Measurements from ENCODE around the gene CECR2. TPM values are rescaled to one million over a fixed set of nuclear protein-coding genes. Genes with fewer than 3 reads are reported as not detected.

CECR2 gene
- total RNA-seq, 3 donors from 2014 or later = 0.32 to 0.66 (median 0.44) TPM

DNA sequence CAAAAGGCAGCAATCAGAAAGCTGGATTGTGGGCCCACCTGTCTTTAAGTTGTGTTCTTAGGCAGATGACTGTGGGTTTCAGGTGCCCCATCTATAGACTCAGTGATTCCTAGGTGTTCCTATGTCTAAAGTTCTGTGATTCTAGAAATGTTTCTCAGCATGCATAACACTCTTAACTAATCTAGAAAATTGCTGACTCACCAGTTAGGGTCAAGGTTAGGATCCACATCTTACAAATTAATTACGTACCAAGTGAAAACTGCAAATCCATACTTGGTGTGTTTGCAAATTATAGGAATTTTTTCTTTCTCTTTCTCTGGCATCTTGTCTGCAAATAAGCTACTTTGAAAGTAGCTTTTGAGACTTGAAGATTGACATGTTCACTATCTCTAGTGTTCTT is 7.7 kb downstream of the CECR2 start:
- H3K27ac ChIP-seq = no peak overlapping the region
- H3K27me3 ChIP-seq = peaks cover 0 to 17% of the 10 kb centered on the region in 2 donors
- no peak overlapping the region for H3K4me3 ChIP-seq
- no peaks in the 10 kb centered on the region for H3K4me1 ChIP-seq
- TF ChIP-seq, protein P1, sequence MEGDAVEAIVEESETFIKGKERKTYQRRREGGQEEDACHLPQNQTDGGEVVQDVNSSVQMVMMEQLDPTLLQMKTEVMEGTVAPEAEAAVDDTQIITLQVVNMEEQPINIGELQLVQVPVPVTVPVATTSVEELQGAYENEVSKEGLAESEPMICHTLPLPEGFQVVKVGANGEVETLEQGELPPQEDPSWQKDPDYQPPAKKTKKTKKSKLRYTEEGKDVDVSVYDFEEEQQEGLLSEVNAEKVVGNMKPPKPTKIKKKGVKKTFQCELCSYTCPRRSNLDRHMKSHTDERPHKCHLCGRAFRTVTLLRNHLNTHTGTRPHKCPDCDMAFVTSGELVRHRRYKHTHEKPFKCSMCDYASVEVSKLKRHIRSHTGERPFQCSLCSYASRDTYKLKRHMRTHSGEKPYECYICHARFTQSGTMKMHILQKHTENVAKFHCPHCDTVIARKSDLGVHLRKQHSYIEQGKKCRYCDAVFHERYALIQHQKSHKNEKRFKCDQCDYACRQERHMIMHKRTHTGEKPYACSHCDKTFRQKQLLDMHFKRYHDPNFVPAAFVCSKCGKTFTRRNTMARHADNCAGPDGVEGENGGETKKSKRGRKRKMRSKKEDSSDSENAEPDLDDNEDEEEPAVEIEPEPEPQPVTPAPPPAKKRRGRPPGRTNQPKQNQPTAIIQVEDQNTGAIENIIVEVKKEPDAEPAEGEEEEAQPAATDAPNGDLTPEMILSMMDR (IDR thresholded peaks at IDR 0.05) = no peak
- TF ChIP-seq POLR2AphosphoS5 (IDR thresholded peaks at IDR 0.05) (no peak), POLR2A (IDR thresholded peaks at IDR 0.05) (no peak)
- no peak for DNase-seq (ENCODE audit: low spot score in 2 of 2)
- H3K36me3 ChIP-seq = no peaks in the 10 kb centered on the region
- intact Hi-C loops (cut with DNase I; ENCODE audit: low total_unique reads) = loop anchor here (1.0 kb wide), 1 partner anchor 13 kb away; no protein-coding TSS in a partner anchor
- no peaks in the 10 kb centered on the region for H3K9me3 ChIP-seq

DNA sequence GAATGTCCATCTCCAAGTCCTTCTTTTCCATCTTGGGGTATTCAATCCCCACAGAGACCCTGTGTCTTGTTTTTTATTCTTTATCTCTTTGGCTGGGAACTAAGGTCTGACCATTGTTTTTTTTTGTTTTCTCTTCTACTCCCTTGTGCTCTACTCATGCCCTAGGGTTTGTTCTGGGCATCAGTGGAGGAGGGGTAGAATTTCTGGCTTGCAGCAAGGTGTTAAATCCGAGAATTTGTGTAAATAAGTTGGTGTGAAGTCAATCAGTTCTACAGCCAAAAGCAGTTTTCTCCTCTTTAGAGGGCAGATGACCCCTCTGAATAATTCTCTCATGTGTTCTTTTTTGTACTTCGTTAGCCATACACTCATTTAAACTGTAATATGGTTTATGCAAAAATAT is 10.7 kb downstream of the CECR2 start:
- H3K27ac ChIP-seq = no peak overlapping the region
- DNase-seq (ENCODE audit: low spot score in 2 of 2) = no peak
- H3K9me3 ChIP-seq = peaks cover 0 to 9% of the 10 kb centered on the region in 2 donors
- H3K27me3 ChIP-seq = peaks cover 0 to 6% of the 10 kb centered on the region in 2 donors
- TF ChIP-seq, protein P1 (IDR thresholded peaks at IDR 0.05) = no peak
- no peak for TF ChIP-seq POLR2AphosphoS5 (IDR thresholded peaks at IDR 0.05)
- no peak for TF ChIP-seq POLR2A (IDR thresholded peaks at IDR 0.05)
- H3K36me3 ChIP-seq = no peaks in the 10 kb centered on the region
- intact Hi-C loops (cut with DNase I; ENCODE audit: low total_unique reads) = no loop called here
- H3K4me3 ChIP-seq = no peak overlapping the region
- no peaks in the 10 kb centered on the region for H3K4me1 ChIP-seq

DNA sequence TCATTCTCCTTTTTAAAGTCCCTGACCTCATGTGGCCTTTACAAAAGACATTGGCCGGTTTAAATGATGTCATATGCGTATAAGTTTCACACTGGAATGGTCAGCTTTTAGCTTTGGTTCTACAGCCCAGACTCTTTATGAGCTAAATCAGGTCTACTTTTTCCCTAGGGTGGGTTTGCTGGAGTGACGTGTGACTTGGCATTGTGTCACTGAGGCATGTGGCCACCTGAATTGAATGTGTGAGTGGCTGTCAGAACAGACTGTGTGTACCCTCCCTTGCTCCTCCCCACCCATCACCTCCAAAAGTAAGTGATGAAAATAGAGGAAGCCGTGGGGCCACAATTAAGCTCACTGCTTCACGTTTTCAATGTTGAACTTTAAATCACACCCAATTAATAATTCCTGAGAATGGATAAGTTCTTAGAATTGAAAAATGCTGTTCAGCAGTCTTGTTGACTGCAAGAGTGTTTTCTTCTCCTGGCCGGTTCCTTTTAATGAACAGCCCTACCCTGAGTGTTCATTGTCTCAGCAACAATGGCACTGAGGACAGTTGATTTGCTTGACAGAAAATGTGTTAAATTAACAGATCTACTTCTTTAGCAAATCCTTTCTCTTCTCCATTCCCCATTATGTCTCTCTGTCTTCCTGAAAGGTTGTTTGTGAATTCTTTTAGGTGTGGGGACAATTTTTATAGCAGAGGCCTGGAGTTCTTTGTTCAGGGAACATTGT is 11.3 kb downstream of the CECR2 start:
- no peaks in the 10 kb centered on the region for H3K4me1 ChIP-seq
- peaks cover 0 to 14% of the 10 kb centered on the region in 2 donors for H3K9me3 ChIP-seq
- no peak for TF ChIP-seq POLR2AphosphoS5 (IDR thresholded peaks at IDR 0.05)
- TF ChIP-seq, protein P1 (IDR thresholded peaks at IDR 0.05) = no peak
- TF ChIP-seq POLR2A (IDR thresholded peaks at IDR 0.05) = no peak
- DNase-seq (ENCODE audit: low spot score in 2 of 2) = no peak
- peaks cover 0 to 6% of the 10 kb centered on the region in 2 donors for H3K27me3 ChIP-seq
- intact Hi-C loops (cut with DNase I; ENCODE audit: low total_unique reads) = no loop called here
- H3K4me3 ChIP-seq = no peak overlapping the region
- H3K36me3 ChIP-seq = no peaks in the 10 kb centered on the region
- no peak overlapping the region for H3K27ac ChIP-seq

DNA sequence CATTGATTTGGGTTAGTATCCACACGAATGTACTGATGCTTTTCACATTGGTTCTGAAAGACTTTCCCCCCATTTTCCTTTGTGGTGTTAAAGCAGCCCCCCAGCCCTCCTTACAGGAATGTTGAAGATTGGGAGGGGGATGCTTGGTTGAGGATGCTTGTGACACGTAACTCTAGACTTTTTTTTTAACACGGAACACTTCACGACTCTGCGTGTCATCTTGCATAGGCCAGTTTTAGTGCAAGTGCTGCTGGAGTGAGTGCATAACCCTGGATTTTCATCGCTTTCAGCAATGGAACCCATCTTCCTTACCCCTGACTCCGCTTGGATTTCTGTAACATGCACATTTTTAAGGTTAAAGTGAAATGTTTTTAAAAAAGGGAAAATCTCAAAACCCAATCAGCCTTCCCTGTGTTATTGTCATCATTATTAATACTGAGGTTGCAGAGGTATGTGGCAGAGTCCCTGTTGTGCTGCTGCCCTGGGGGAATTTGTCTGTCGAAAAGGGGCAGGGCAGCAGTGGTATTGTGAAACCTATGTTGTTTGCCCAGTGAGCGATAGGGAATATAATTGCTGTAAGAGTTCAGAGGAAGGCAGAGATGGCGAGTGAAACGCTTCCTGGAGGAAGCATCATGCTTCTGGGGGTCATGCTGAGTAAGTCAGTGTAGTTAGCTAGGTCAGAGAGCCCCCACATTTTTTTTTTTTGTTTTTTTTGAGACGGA is 12.1 kb downstream of the CECR2 start:
- Histone ChIP-seq H3K9me3 (peaks cover 0 to 14% of the 10 kb centered on the region in 2 donors), H3K4me3 (no peak overlapping the region), H3K27me3 (peaks cover 0 to under 1% of the 10 kb centered on the region in 2 donors), H3K36me3 (no peaks in the 10 kb centered on the region), H3K4me1 (no peaks in the 10 kb centered on the region), H3K27ac (no peak overlapping the region)
- DNase-seq (ENCODE audit: low spot score in 2 of 2) = no peak
- TF ChIP-seq, protein P1 (IDR thresholded peaks at IDR 0.05) = no peak
- TF ChIP-seq POLR2A (IDR thresholded peaks at IDR 0.05) (no peak), POLR2AphosphoS5 (IDR thresholded peaks at IDR 0.05) (no peak)
- intact Hi-C loops (cut with DNase I; ENCODE audit: low total_unique reads) = no loop called here

All from breast epithelium (tissue), 4 donors.